ENCODE measurements around the gene KCNK4. TPM values are rescaled to one million over a fixed set of nuclear protein-coding genes. Genes with fewer than 3 reads are reported as not detected.

The KCNK4 gene
- total and polyA plus RNA-seq, 12 donors = 0.10 to 0.54 TPM; not detected in 10

GRCh38 chr11:64265176-64266160, 25.6 kb upstream of the KCNK4 start:
- Histone ChIP-seq H3K27me3 (no peaks in the 10 kb centered on the region), H3K4me1 (replicated peaks in 1 of 2) (peaks cover 24 to 32% of the 10 kb centered on the region in 2 donors), H3K27ac (peak overlapping the region in 1 of 5 donors; percentile 97), H3K4me3 (no peak overlapping the region), H3K36me3 (replicated peaks in 1 of 2) (peaks cover 0 to 60% of the 10 kb centered on the region in 2 donors), H3K9me3 (replicated peaks in 1 of 3) (no peaks in the 10 kb centered on the region)
- WGBS, 4 donors = 87 to 93% (median 91%) methylated on average over 17 to 35 of the region's 35 CpGs
- DNase-seq = no peak
- TF ChIP-seq POLR2A (IDR thresholded peaks at IDR 0.05) (no peak), CTCF (IDR thresholded peaks at IDR 0.05) (no peak)
- intact Hi-C loops (cut with DNase I) = no loop called here

- DNase-seq = peak in 4 of 7 donors; percentile 68 to 81 (median 77)
- 59 to 82% (median 77%) methylated on average over 9 to 15 of the region's 15 CpGs for WGBS, 4 donors
- H3K4me1 ChIP-seq (replicated peaks in 1 of 2) = peaks cover 24 to 32% of the 10 kb centered on the region in 2 donors
- intact Hi-C loops (cut with DNase I) = no loop called here
- peaks cover 0 to 51% of the 10 kb centered on the region in 2 donors for H3K36me3 ChIP-seq (replicated peaks in 1 of 2)
- H3K27me3 ChIP-seq = no peaks in the 10 kb centered on the region
- H3K4me3 ChIP-seq = no peak overlapping the region
- no peaks in the 10 kb centered on the region for H3K9me3 ChIP-seq (replicated peaks in 1 of 3)
- TF ChIP-seq CTCF (IDR thresholded peaks at IDR 0.05) (no peak), POLR2A (IDR thresholded peaks at IDR 0.05) (no peak)
- H3K27ac ChIP-seq = peak overlapping the region in 2 of 5 donors; percentile 81 to 97
Observed at GRCh38 chr11:64266339-64266738, 24.8 kb upstream of the KCNK4 start.

- H3K4me3 ChIP-seq = no peak overlapping the region
- H3K27me3 ChIP-seq = no peaks in the 10 kb centered on the region
- 38 to 63% (median 52%) methylated on average over 13 to 27 of the region's 27 CpGs for WGBS, 4 donors
- TF ChIP-seq CTCF (IDR thresholded peaks at IDR 0.05) (no peak), POLR2A (IDR thresholded peaks at IDR 0.05) (peak in 1 of 2 donors; percentile 23)
- intact Hi-C loops (cut with DNase I) = no loop called here
- H3K9me3 ChIP-seq (replicated peaks in 1 of 3) = no peaks in the 10 kb centered on the region
- peaks cover 0 to 41% of the 10 kb centered on the region in 2 donors for H3K36me3 ChIP-seq (replicated peaks in 1 of 2)
- peak in 5 of 7 donors; percentile 64 to 76 (median 70) for DNase-seq
- H3K27ac ChIP-seq = peak overlapping the region; percentile 94 to 97 (median 96)
- H3K4me1 ChIP-seq (replicated peaks in 1 of 2) = peaks cover 30 to 42% of the 10 kb centered on the region in 2 donors
Observed at GRCh38 chr11:64267207-64267945, 23.7 kb upstream of the KCNK4 start.

All from adrenal gland (tissue), 12 donors.